Type B pancreatic cell (in vitro differentiated cells): ENCODE measurements around the gene ALDH1B1. TPM values are rescaled to one million over a fixed set of nuclear protein-coding genes. Genes with fewer than 3 reads are reported as not detected.

Experiments
- DNase-seq: peaks from one replicate; pipeline ENCODE4 v3.0.0; 2021; ENCODE audit warnings: mixed read lengths; ENCODE audit not compliant: unreplicated experiment; ENCODE audit errors: extremely low spot score
- H3K27ac Mint-ChIP-seq: 2 replicates; pipeline ENCODE4 v1.8.0; 2021; ENCODE audit warnings: mild to moderate bottlenecking, mixed read lengths
- H3K27me3 Mint-ChIP-seq: 2 replicates; pipeline ENCODE4 v1.8.0; 2021; ENCODE audit warnings: mixed read lengths
- H3K36me3 Mint-ChIP-seq: 2 replicates; pipeline ENCODE4 v1.8.0; 2021; ENCODE audit warnings: mixed read lengths
- H3K4me1 Mint-ChIP-seq: one replicate; pipeline ENCODE4 v1.8.0; 2021; ENCODE audit warnings: mixed read lengths; ENCODE audit not compliant: unreplicated experiment
- H3K4me3 Mint-ChIP-seq: 2 replicates; pipeline ENCODE4 v1.8.0; 2021; ENCODE audit warnings: mild to moderate bottlenecking, mixed read lengths
- H3K9me3 Mint-ChIP-seq: 2 replicates; pipeline ENCODE4 v1.8.0; 2021; ENCODE audit warnings: mixed read lengths
- CTCF ChIP-seq: fragments of 200-600 bp; sonication (generic); conservative IDR thresholded peaks from 2 replicates; pipeline ENCODE4 v1.5.0; 2021; ENCODE audit warnings: antibody characterized with exemption, mild to moderate bottlenecking
- total RNA-seq: library from RNA; stranded (reverse); gene quantifications from 2 replicates; pipeline ENCODE4 v1.2.1, GENCODE V29; 2021; ENCODE audit warnings: low replicate concordance

Gene ALDH1B1
- total RNA-seq, 1 donor from 2014 or later, result 29.1 TPM

GRCh38 chr9:38359297-38359653 lies 33.2 kb upstream of the ALDH1B1 start:
- TF ChIP-seq CTCF, result no peak
- no peaks in the 10 kb centered on the region for H3K36me3 Mint-ChIP-seq
- H3K4me1 Mint-ChIP-seq, result peaks cover 32% of the 10 kb centered on the region
- DNase-seq, result no peak
- no peak overlapping the region for H3K4me3 Mint-ChIP-seq
- H3K27ac Mint-ChIP-seq, result no peak overlapping the region
- H3K27me3 Mint-ChIP-seq, result peaks cover 7% of the 10 kb centered on the region
- no peaks in the 10 kb centered on the region for H3K9me3 Mint-ChIP-seq

- Mint-ChIP-seq H3K36me3 (no peaks in the 10 kb centered on the region), H3K27me3 (peaks cover 8% of the 10 kb centered on the region), H3K4me3 (no peak overlapping the region), H3K4me1 (peaks cover 32% of the 10 kb centered on the region), H3K27ac (no peak overlapping the region), H3K9me3 (no peaks in the 10 kb centered on the region)
- no peak for TF ChIP-seq CTCF
- no peak for DNase-seq
These were observed 32.7 kb upstream of the ALDH1B1 start for GRCh38 chr9:38359689-38360385.

GRCh38 chr9:38360839-38361472 lies 31.5 kb upstream of the ALDH1B1 start:
- no peaks in the 10 kb centered on the region for H3K36me3 Mint-ChIP-seq
- no peak overlapping the region for H3K4me3 Mint-ChIP-seq
- peaks cover 32% of the 10 kb centered on the region for H3K4me1 Mint-ChIP-seq
- DNase-seq, result no peak
- H3K27ac Mint-ChIP-seq, result no peak overlapping the region
- peaks cover 10% of the 10 kb centered on the region for H3K27me3 Mint-ChIP-seq
- no peaks in the 10 kb centered on the region for H3K9me3 Mint-ChIP-seq
- TF ChIP-seq CTCF, result no peak

GRCh38 chr9:38361473-38361850 lies 31.0 kb upstream of the ALDH1B1 start:
- Mint-ChIP-seq H3K9me3 (no peaks in the 10 kb centered on the region), H3K4me3 (no peak overlapping the region), H3K27me3 (peaks cover 10% of the 10 kb centered on the region), H3K36me3 (no peaks in the 10 kb centered on the region), H3K4me1 (peaks cover 32% of the 10 kb centered on the region), H3K27ac (no peak overlapping the region)
- no peak for TF ChIP-seq CTCF
- DNase-seq, result no peak

- peak overlapping the region; percentile 33 for H3K27ac Mint-ChIP-seq
- peak; percentile 83 for TF ChIP-seq CTCF
- H3K4me1 Mint-ChIP-seq, result peaks cover 27% of the 10 kb centered on the region
- no peaks in the 10 kb centered on the region for H3K9me3 Mint-ChIP-seq
- no peak for DNase-seq
- no peaks in the 10 kb centered on the region for H3K36me3 Mint-ChIP-seq
- H3K4me3 Mint-ChIP-seq, result no peak overlapping the region
- peaks cover 12% of the 10 kb centered on the region for H3K27me3 Mint-ChIP-seq
These were observed 29.5 kb upstream of the ALDH1B1 start for GRCh38 chr9:38362852-38363588.
